H1 (cell line): ENCODE data around the gene VSTM2B. TPM values are rescaled to one million over a fixed set of nuclear protein-coding genes. Genes with fewer than 3 reads are reported as not detected.

Experiments
- CTCF ChIA-PET: fragments of 300-600 bp; sonication (Branson Sonifier 250); formaldehyde crosslinking; loops from one replicate; lab custom pipeline; 2021; ENCODE audit not compliant: partially characterized antibody; lab: Charles Lee
- POLR2A ChIA-PET: fragments of 300-600 bp; sonication (Branson Sonifier 250); formaldehyde crosslinking; loops from one replicate; lab custom pipeline; 2021; ENCODE audit warnings: inconsistent platforms; ENCODE audit not compliant: partially characterized antibody; lab: Charles Lee
- DNase-seq, 2 experiments: peaks; one replicate each; pipeline versions ENCODE4 v3.0.0 to v3.0.0-alpha.2; 2010 to 2022; ENCODE audit warnings: low spot score in 2 of 2, low read depth in 1 of 2, mixed read lengths in 1 of 2
- FAIRE-seq: peaks from 2 replicates; lab custom pipeline; 2011; peaks lifted over from hg19 to GRCh38; lab: Jason Lieb, UNC
- H2AFZ ChIP-seq: 2 replicates; pipeline ENCODE4 v1.8.1; 2012; ENCODE audit warnings: low read length, inconsistent platforms
- H2AK5ac ChIP-seq: 2 replicates; pipeline ENCODE4 v1.6.1; 2013; ENCODE audit warnings: low read depth, low read length
- H2BK120ac ChIP-seq: replicated peaks from 2 replicates; pipeline ENCODE3; 2013; ENCODE audit warnings: low read depth, low read length, inconsistent platforms
- H2BK12ac ChIP-seq: 2 replicates; pipeline ENCODE4 v1.6.1; 2013; ENCODE audit warnings: low read depth, low read length
- H2BK15ac ChIP-seq: 2 replicates; pipeline ENCODE4 v1.6.1; 2013; ENCODE audit warnings: low read length
- H2BK20ac ChIP-seq: 2 replicates; pipeline ENCODE4 v1.6.1; 2013; ENCODE audit warnings: low read length
- H2BK5ac ChIP-seq: 2 replicates; pipeline ENCODE4 v1.6.1; 2013; ENCODE audit warnings: low read depth, low read length
- H3K14ac ChIP-seq: 2 replicates; pipeline ENCODE4 v1.6.1; 2013; ENCODE audit warnings: inconsistent platforms; ENCODE audit not compliant: insufficient read length
- H3K18ac ChIP-seq: 2 replicates; pipeline ENCODE4 v1.6.1; 2013; ENCODE audit warnings: low read length; ENCODE audit errors: extremely low read depth
- H3K23ac ChIP-seq: 2 replicates; pipeline ENCODE4 v1.6.1; 2013; ENCODE audit warnings: inconsistent platforms; ENCODE audit not compliant: insufficient read length
- H3K23me2 ChIP-seq: 2 replicates; pipeline ENCODE4 v1.6.1; 2013; ENCODE audit warnings: low read depth, low read length
- H3K27ac ChIP-seq: 2 replicates; pipeline ENCODE4 v1.6.1; 2011; ENCODE audit warnings: low read depth, low read length, inconsistent platforms
- H3K27me3 ChIP-seq, 4 experiments: replicated peaks in 1 of 4; 1 replicate in 1 of 4; 2 replicates in 3 of 4; pipeline versions ENCODE4 v1.6.1 to v1.8.1; 2011 to 2013; ENCODE audit warnings: low read length in 3 of 4, mild to moderate bottlenecking in 3 of 4, inconsistent platforms in 2 of 4, mixed read lengths in 2 of 4, moderate library complexity in 1 of 4; ENCODE audit not compliant: control insufficient read depth in 3 of 4, insufficient read depth in 3 of 4; ENCODE audit errors: extremely low read depth in 1 of 4
- H3K36me3 ChIP-seq, 4 experiments: 2 replicates each; pipeline versions ENCODE4 v1.6.1 to v1.8.1; 2011 to 2013; ENCODE audit warnings: mild to moderate bottlenecking in 4 of 4, low read length in 3 of 4, moderate library complexity in 2 of 4, control low read depth in 1 of 4, inconsistent platforms in 1 of 4; ENCODE audit not compliant: insufficient read depth in 4 of 4, control insufficient read depth in 2 of 4
- H3K4ac ChIP-seq: replicated peaks from 2 replicates; pipeline ENCODE3; 2013; ENCODE audit warnings: low read length, low read depth, mixed read lengths, inconsistent platforms; ENCODE audit not compliant: insufficient read length
- H3K4me1 ChIP-seq, 4 experiments: replicated peaks in 1 of 4; 1 replicate in 1 of 4; 2 replicates in 3 of 4; pipeline versions ENCODE4 v1.6.1 to v1.8.1; 2011 to 2013; ENCODE audit warnings: low read length in 3 of 4, inconsistent platforms in 2 of 4, mixed read lengths in 1 of 4; ENCODE audit not compliant: insufficient read depth in 4 of 4, control insufficient read depth in 3 of 4
- H3K4me2 ChIP-seq, 2 experiments: 2 replicates each; pipeline versions ENCODE4 v1.6.1 to v1.8.1; 2011 to 2013; ENCODE audit warnings: low read depth in 2 of 2, low read length in 2 of 2, control low read depth in 1 of 2, inconsistent platforms in 1 of 2, mild to moderate bottlenecking in 1 of 2; ENCODE audit not compliant: insufficient read depth in 1 of 2
- H3K4me3 ChIP-seq, 4 experiments: fragments of 200-600, 300-600 bp in 1 of 4; sonication (generic), shearing (Covaris generic), sonication (Bioruptor Twin) in 1 of 4; 2 replicates each; pipeline versions ENCODE4 v1.5.1 to v1.8.1; 2011 to 2016; ENCODE audit warnings: low read length in 4 of 4, low read depth in 3 of 4, control low read depth in 2 of 4, inconsistent platforms in 2 of 4, mild to moderate bottlenecking in 2 of 4, mixed read lengths in 1 of 4, moderate library complexity in 1 of 4; ENCODE audit not compliant: insufficient read depth in 2 of 4; ENCODE audit errors: extremely low read depth in 1 of 4
- H3K56ac ChIP-seq: replicated peaks from 2 replicates; pipeline ENCODE3; 2013; ENCODE audit warnings: low read depth, mild to moderate bottlenecking, mixed read lengths, low read length, inconsistent platforms; ENCODE audit not compliant: insufficient read length
- H3K79me1 ChIP-seq: 2 replicates; pipeline ENCODE4 v1.6.1; 2013; ENCODE audit warnings: low read depth, low read length, control low read depth
- H3K79me2 ChIP-seq, 2 experiments: 2 replicates each; pipeline versions ENCODE4 v1.6.1 to v1.8.1; 2012 to 2013; ENCODE audit warnings: low read length in 2 of 2, mild to moderate bottlenecking in 2 of 2, inconsistent platforms in 1 of 2; ENCODE audit not compliant: insufficient read depth in 2 of 2, control insufficient read depth in 1 of 2
- H3K9ac ChIP-seq, 4 experiments: replicated peaks in 1 of 4; 1 replicate in 1 of 4; 2 replicates in 3 of 4; pipeline versions ENCODE4 v1.6.1 to v1.8.1; 2011 to 2013; ENCODE audit warnings: low read depth in 3 of 4, low read length in 3 of 4, control low read depth in 2 of 4, mild to moderate bottlenecking in 2 of 4, moderate library complexity in 2 of 4, inconsistent platforms in 1 of 4; ENCODE audit errors: extremely low read depth in 1 of 4
- H3K9me3 ChIP-seq, 2 experiments: 2 replicates each; pipeline versions ENCODE4 v1.6.1 to v1.8.1; 2012 to 2013; ENCODE audit warnings: mild to moderate bottlenecking in 2 of 2, moderate library complexity in 2 of 2, control low read depth in 1 of 2, inconsistent platforms in 1 of 2, low read depth in 1 of 2, low read length in 1 of 2, mixed read lengths in 1 of 2; ENCODE audit not compliant: insufficient read depth in 2 of 2
- H4K20me1 ChIP-seq, 2 experiments: replicated peaks in 1 of 2; 2 replicates each; pipeline versions ENCODE3 to v1.8.1; 2011 to 2013; ENCODE audit warnings: inconsistent platforms in 2 of 2, low read length in 2 of 2, mild to moderate bottlenecking in 1 of 2; ENCODE audit not compliant: insufficient read depth in 2 of 2, control insufficient read depth in 1 of 2
- H4K5ac ChIP-seq: 2 replicates; pipeline ENCODE4 v1.6.1; 2013; ENCODE audit warnings: low read length, low read depth, mixed read lengths, inconsistent platforms; ENCODE audit not compliant: insufficient read length
- H4K8ac ChIP-seq: 2 replicates; pipeline ENCODE4 v1.8.0; 2013; ENCODE audit warnings: mild to moderate bottlenecking, moderate library complexity, low read length, inconsistent platforms; ENCODE audit not compliant: insufficient read depth; ENCODE audit errors: extremely low read depth
- H4K91ac ChIP-seq: replicated peaks from 2 replicates; pipeline ENCODE3; 2013; ENCODE audit warnings: low read length, mixed read lengths, inconsistent platforms; ENCODE audit not compliant: insufficient read length
- ATF2 ChIP-seq: IDR thresholded peaks from 2 replicates; pipeline ENCODE4 v1.6.1; 2012; ENCODE audit warnings: low read length, inconsistent platforms
- BRCA1 ChIP-seq: IDR thresholded peaks from 2 replicates; pipeline ENCODE4 v1.6.1; 2012; ENCODE audit warnings: low read depth, low read length, improper control_type of control experiment
- CEBPB ChIP-seq: IDR thresholded peaks from 2 replicates; pipeline ENCODE4 v1.6.1; 2012; ENCODE audit warnings: low read depth, low read length
- CREB1 ChIP-seq: IDR thresholded peaks from 2 replicates; pipeline ENCODE4 v1.6.1; 2012; ENCODE audit warnings: inconsistent platforms
- EZH2 ChIP-seq: fragments of 200-600 bp; sonication (generic); IDR thresholded peaks from 2 replicates; pipeline ENCODE4 v1.7.1; 2012; ENCODE audit warnings: low read depth, mild to moderate bottlenecking, moderate library complexity, low read length, inconsistent platforms; ENCODE audit not compliant: severe bottlenecking
- KDM4A ChIP-seq: IDR thresholded peaks from one replicate; pipeline ENCODE4 v1.7.1; 2012; ENCODE audit warnings: low read depth, mild to moderate bottlenecking, moderate library complexity, low read length, inconsistent platforms; ENCODE audit not compliant: severe bottlenecking
- MAFK ChIP-seq: IDR thresholded peaks from 2 replicates; pipeline ENCODE4 v1.6.1; 2012; ENCODE audit warnings: low read depth, mild to moderate bottlenecking, improper control_type of control experiment, low read length
- NANOG ChIP-seq: IDR thresholded peaks from 2 replicates; pipeline ENCODE4 v1.6.1; 2011; ENCODE audit warnings: low read length, low read depth, mild to moderate bottlenecking, inconsistent platforms; ENCODE audit not compliant: insufficient read depth, poor library complexity, severe bottlenecking
- POU5F1 ChIP-seq: IDR thresholded peaks from 2 replicates; pipeline ENCODE4 v1.6.1; 2011; ENCODE audit warnings: low read depth, mild to moderate bottlenecking, low read length, moderate library complexity
- RAD21 ChIP-seq, 2 experiments: IDR thresholded peaks in 1 of 2; conservative IDR thresholded peaks in 1 of 2; 2 replicates each; pipeline ENCODE4 v1.6.1; 2011; ENCODE audit warnings: low read depth in 2 of 2, low read length in 2 of 2, improper control_type of control experiment in 1 of 2, inconsistent platforms in 1 of 2, mild to moderate bottlenecking in 1 of 2, moderate library complexity in 1 of 2
- SAP30 ChIP-seq: fragments of 300-600 bp; sonication (generic); IDR thresholded peaks from 2 replicates; pipeline ENCODE4 v1.7.1; 2012; ENCODE audit warnings: low read length, moderate library complexity, mild to moderate bottlenecking, inconsistent platforms; ENCODE audit not compliant: insufficient read depth, insufficient replicate concordance
- SRF ChIP-seq: IDR thresholded peaks from 2 replicates; pipeline ENCODE4 v1.6.1; 2011; ENCODE audit warnings: mild to moderate bottlenecking, low read depth, low read length, moderate library complexity
- TEAD4 ChIP-seq: IDR thresholded peaks from 2 replicates; pipeline ENCODE4 v1.6.1; 2012; ENCODE audit warnings: low read depth, low read length, inconsistent platforms, mixed read lengths
- WGBS, 2 experiments: shearing (Covaris generic) in 1 of 2; methylation state at CpG; one replicate each; pipeline versions ENCODE4 v1.1.6 to v1.1.7; 2013 to 2015; ENCODE audit warnings: low lambda C conversion rate in 2 of 2, mixed read lengths in 2 of 2, inconsistent platforms in 1 of 2, low coverage in 1 of 2, missing lambda C conversion rate in 1 of 2; ENCODE audit not compliant: insufficient replicate concordance in 2 of 2, insufficient coverage in 1 of 2, insufficient read length in 1 of 2; ENCODE audit errors: extremely low coverage in 1 of 2, missing lambda C conversion rate in 1 of 2; 5-methylcytosine and 5-hydroxymethylcytosine counted together
- polyA plus RNA-seq, 7 experiments: library from polyadenylated mRNA; depleted of rRNA in 3 of 7; stranded (reverse) in 5 of 7; unstranded in 2 of 7; fragments of >200 nt in 5 of 7; fragments of 200-250 nt in 2 of 7; gene quantifications; 1 replicate in 5 of 7; 2 replicates in 1 of 7; 4 replicates in 1 of 7; pipeline versions ENCODE4 v1.2.1 to v1.2.3, GENCODE V29; 2011 to 2013; ENCODE audit warnings: missing spikeins in 2 of 7, mixed read lengths in 2 of 7
- total RNA-seq: library from RNA; stranded (reverse); fragmentation: NEBNext Ultra II Directional; extraction: Animal tissue kit (Norgen Biotek cat#: 25700); gene quantifications from 2 replicates; pipeline ENCODE4 v1.2.1, GENCODE V29; 2021

The VSTM2B gene
- total and polyA plus RNA-seq, 2 of the 8 experiments (the other 6 are each of a cell fraction or from before 2014, with no cell fraction given) = 0.82 to 1.5 TPM

GRCh38 chr19:29578349-29578748 is 52.6 kb downstream of the VSTM2B start:
- H4K91ac ChIP-seq = no peak overlapping the region
- no peaks in the 10 kb centered on the region for H4K20me1 ChIP-seq
- no peaks in the 10 kb centered on the region for H3K79me2 ChIP-seq
- DNase-seq = no peak
- no peak overlapping the region for H3K4ac ChIP-seq
- no peak overlapping the region for H3K27ac ChIP-seq
- H2BK120ac ChIP-seq = no peak overlapping the region
- no peak overlapping the region for H3K4me3 ChIP-seq
- no peaks in the 10 kb centered on the region for H3K23me2 ChIP-seq
- FAIRE-seq = no peak
- 76% methylated on average over 8 of the region's 8 CpGs; no CpG with 5 or more reads in 1 of the 2 experiments for WGBS, 2 experiments
- ChIA-PET POLR2A (no interaction called here), CTCF (interaction anchor here (1.3 kb wide), 1 partner anchor 10 kb away, joined by 3 read pairs; no protein-coding TSS in a partner anchor)
- H4K5ac ChIP-seq = no peak overlapping the region
- no peak overlapping the region for H3K14ac ChIP-seq
- H3K56ac ChIP-seq = no peak overlapping the region
- H3K23ac ChIP-seq = no peak overlapping the region
- no peaks in the 10 kb centered on the region for H3K36me3 ChIP-seq
- H3K9me3 ChIP-seq = no peaks in the 10 kb centered on the region
- peaks cover 2 to 6% (median 4%) of the 10 kb centered on the region in 4 experiments; a peak in 4 of 7 replicates for H3K4me1 ChIP-seq
- no peaks in the 10 kb centered on the region for H3K79me1 ChIP-seq
- H2BK12ac ChIP-seq = no peak overlapping the region
- no peak overlapping the region for H2BK5ac ChIP-seq
- H2AFZ ChIP-seq = no peak overlapping the region
- H2AK5ac ChIP-seq = no peak overlapping the region
- no peak overlapping the region for H3K9ac ChIP-seq
- H2BK15ac ChIP-seq = no peak overlapping the region
- no peak overlapping the region for H3K18ac ChIP-seq
- no peak overlapping the region for H4K8ac ChIP-seq
- H2BK20ac ChIP-seq = no peak overlapping the region
- no peak overlapping the region for H3K4me2 ChIP-seq
- peaks cover 0 to 3% (median 1%) of the 10 kb centered on the region in 4 experiments; a peak in 3 of 7 replicates for H3K27me3 ChIP-seq
- TF ChIP-seq TEAD4 = no peak
- no peak for TF ChIP-seq ATF2
- no peak for TF ChIP-seq EZH2
- no peak for TF ChIP-seq RAD21 (IDR thresholded peaks at IDR 0.05 in 1 of 2, conservative IDR thresholded peaks at IDR 0.05 in 1 of 2; ENCODE audit: low read depth in 2 of 2, low read length in 2 of 2)
- TF ChIP-seq POU5F1 = no peak
- TF ChIP-seq CREB1 = no peak
- TF ChIP-seq MAFK = no peak
- no peak for TF ChIP-seq CEBPB
- no peak for TF ChIP-seq KDM4A
- no peak for TF ChIP-seq SAP30
- no peak for TF ChIP-seq NANOG
- no peak for TF ChIP-seq BRCA1
- TF ChIP-seq SRF = no peak
